Osteoblast (primary cell): ENCODE results near the gene CD2. TPM values are rescaled to one million over a fixed set of nuclear protein-coding genes. Genes with fewer than 3 reads are reported as not detected.

ENCODE experiments used
- DNase-seq: peaks from one replicate; pipeline ENCODE4 v3.0.0; 2011; ENCODE audit warnings: low spot score, mixed read lengths; ENCODE audit not compliant: insufficient read length; ENCODE audit errors: missing footprints
- H2AFZ ChIP-seq: 2 replicates; pipeline ENCODE4 v1.6.0; 2011; ENCODE audit warnings: mild to moderate bottlenecking, low read length
- H3K27ac ChIP-seq: 2 replicates; pipeline ENCODE4 v1.5.1; 2011; ENCODE audit warnings: mild to moderate bottlenecking, low read depth, low read length, moderate library complexity
- H3K27me3 ChIP-seq: 2 replicates; pipeline ENCODE4 v1.6.0; 2012; ENCODE audit warnings: mild to moderate bottlenecking, control low read depth, inconsistent platforms, low read length, moderate library complexity; ENCODE audit not compliant: insufficient read depth
- H3K36me3 ChIP-seq: 2 replicates; pipeline ENCODE4 v1.5.1; 2011; ENCODE audit warnings: mild to moderate bottlenecking, low read length, control low read depth, moderate library complexity; ENCODE audit not compliant: insufficient read depth
- H3K4me1 ChIP-seq: 2 replicates; pipeline ENCODE4 v1.5.1; 2011; ENCODE audit warnings: mild to moderate bottlenecking, low read length, control low read depth, moderate library complexity; ENCODE audit not compliant: insufficient read depth
- H3K4me2 ChIP-seq: 2 replicates; pipeline ENCODE4 v1.6.0; 2011; ENCODE audit warnings: mild to moderate bottlenecking, low read length; ENCODE audit not compliant: insufficient read depth
- H3K4me3 ChIP-seq: fragments of 200-600 bp; sonication (generic); 3 replicates; pipeline ENCODE4 v1.5.1; 2012; ENCODE audit warnings: mild to moderate bottlenecking, low read length, inconsistent platforms; ENCODE audit not compliant: insufficient read depth
- H3K79me2 ChIP-seq: 2 replicates; pipeline ENCODE4 v1.6.0; 2012; ENCODE audit warnings: mild to moderate bottlenecking, low read length, control low read depth, inconsistent platforms; ENCODE audit not compliant: insufficient read depth
- H3K9me3 ChIP-seq: 2 replicates; pipeline ENCODE4 v1.5.1; 2011; ENCODE audit warnings: low read depth, low read length, control low read depth
- H4K20me1 ChIP-seq: 2 replicates; pipeline ENCODE4 v1.6.0; 2012; ENCODE audit warnings: mild to moderate bottlenecking, low read length, control low read depth; ENCODE audit not compliant: insufficient read depth
- total RNA-seq: library from RNA; depleted of rRNA; stranded (reverse); fragments of >200 nt; gene quantifications from 2 replicates; pipeline ENCODE4 v1.2.3, GENCODE V29; 2012
- TF ChIP-seq, protein P1 (sequence below): IDR thresholded peaks from 2 replicates; pipeline ENCODE4 v1.5.1; 2011; ENCODE audit warnings: mild to moderate bottlenecking, low read depth, low read length, moderate library complexity; ENCODE audit errors: extremely low read depth

Gene CD2
- total RNA-seq, 1 donor = not detected

DNA sequence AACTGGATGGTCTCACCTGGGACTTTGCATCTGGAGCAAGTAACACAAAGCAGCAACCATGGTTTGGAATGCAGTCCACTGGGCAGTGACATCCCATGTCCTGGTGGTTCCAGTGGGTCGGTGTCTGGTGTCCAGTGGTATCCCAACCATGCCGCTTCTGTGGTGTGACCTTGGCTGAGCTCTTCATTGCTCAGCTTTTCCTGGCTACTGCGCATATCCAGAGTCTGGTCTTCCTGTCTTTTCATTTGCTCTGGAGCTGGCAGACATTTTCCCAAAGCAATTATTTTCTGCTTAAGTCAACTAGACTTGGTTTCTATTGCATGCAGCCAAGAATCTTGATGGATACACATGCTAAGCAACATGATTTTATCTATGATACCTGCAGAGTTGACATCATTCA is 28.4 kb upstream of the CD2 start:
- H3K27ac ChIP-seq = no peak overlapping the region
- no peaks in the 10 kb centered on the region for H3K9me3 ChIP-seq
- no peaks in the 10 kb centered on the region for H4K20me1 ChIP-seq
- H3K4me1 ChIP-seq = no peaks in the 10 kb centered on the region
- H3K4me3 ChIP-seq = no peak overlapping the region
- H3K79me2 ChIP-seq = no peaks in the 10 kb centered on the region
- H2AFZ ChIP-seq = no peak overlapping the region
- no peaks in the 10 kb centered on the region for H3K36me3 ChIP-seq
- DNase-seq = no peak
- TF ChIP-seq, protein P1, sequence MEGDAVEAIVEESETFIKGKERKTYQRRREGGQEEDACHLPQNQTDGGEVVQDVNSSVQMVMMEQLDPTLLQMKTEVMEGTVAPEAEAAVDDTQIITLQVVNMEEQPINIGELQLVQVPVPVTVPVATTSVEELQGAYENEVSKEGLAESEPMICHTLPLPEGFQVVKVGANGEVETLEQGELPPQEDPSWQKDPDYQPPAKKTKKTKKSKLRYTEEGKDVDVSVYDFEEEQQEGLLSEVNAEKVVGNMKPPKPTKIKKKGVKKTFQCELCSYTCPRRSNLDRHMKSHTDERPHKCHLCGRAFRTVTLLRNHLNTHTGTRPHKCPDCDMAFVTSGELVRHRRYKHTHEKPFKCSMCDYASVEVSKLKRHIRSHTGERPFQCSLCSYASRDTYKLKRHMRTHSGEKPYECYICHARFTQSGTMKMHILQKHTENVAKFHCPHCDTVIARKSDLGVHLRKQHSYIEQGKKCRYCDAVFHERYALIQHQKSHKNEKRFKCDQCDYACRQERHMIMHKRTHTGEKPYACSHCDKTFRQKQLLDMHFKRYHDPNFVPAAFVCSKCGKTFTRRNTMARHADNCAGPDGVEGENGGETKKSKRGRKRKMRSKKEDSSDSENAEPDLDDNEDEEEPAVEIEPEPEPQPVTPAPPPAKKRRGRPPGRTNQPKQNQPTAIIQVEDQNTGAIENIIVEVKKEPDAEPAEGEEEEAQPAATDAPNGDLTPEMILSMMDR = no peak
- H3K4me2 ChIP-seq = no peak overlapping the region
- no peaks in the 10 kb centered on the region for H3K27me3 ChIP-seq

DNA sequence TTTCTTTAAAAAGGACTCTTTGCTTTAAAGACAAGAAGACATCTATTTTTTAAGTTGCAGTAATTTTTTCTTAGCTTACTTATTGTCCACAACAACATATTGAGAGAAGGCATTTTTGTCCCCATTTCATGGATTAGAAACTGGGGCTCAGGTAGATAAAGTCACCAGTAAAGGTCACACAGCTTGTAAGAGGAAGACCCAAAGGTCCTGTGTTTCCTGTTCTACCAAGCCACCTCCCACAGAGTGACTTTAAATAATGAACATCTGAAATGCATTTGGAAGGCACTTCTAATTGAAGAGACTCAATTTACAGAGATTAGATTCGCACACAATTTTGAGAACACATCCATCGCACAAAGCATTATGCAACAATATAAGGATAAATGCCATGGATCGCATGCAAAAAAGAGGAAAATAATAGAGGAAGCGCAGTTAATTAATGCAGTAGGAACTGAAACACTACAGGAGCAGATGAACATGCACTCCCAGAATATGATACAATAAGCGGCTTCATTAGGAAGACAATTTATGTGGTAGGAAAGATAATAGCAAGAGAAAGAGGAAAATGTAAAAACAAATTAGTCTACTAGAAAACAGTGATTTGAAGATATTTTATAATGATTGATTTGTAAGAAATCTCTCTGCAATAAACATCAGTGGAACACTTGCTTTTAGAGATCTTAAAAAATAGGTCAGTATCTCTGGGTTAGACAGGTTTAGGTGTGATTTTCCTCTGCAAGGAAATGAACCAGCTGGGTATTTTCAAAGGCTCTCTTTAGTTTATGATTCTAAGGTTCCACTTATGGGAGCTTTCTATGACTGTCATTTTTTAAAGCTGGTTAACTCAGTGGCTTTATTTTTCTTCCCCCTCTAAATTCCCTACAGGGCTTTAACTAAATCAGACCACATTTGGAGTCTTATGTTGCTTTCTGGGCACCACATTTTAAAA is 27.1 kb upstream of the CD2 start:
- Histone ChIP-seq H3K9me3 (no peaks in the 10 kb centered on the region), H3K4me1 (no peaks in the 10 kb centered on the region), H2AFZ (no peak overlapping the region), H3K27me3 (no peaks in the 10 kb centered on the region), H3K27ac (no peak overlapping the region), H3K4me3 (no peak overlapping the region), H3K4me2 (no peak overlapping the region), H3K36me3 (no peaks in the 10 kb centered on the region), H4K20me1 (no peaks in the 10 kb centered on the region), H3K79me2 (no peaks in the 10 kb centered on the region)
- DNase-seq = no peak
- TF ChIP-seq, protein P1 = no peak

DNA sequence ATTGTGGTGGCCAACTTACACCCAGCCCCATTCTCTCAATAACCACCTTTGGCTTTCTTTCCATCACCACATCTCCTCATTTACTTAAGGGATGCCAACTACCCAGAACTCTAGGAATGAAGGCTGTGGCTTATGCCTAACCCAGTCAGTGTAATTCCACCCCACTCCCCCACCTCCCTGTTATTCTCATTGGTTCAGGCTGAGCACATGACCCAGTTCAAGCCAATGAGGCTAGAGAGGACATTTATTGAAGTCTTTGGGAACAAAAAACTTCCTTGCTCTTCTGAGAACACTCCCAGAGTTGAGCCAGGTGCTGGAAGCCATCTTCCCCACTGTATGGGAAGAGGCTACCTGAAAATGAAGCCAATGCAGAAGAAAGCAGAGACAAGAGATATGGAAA is 22.8 kb upstream of the CD2 start:
- H3K9me3 ChIP-seq = no peaks in the 10 kb centered on the region
- no peaks in the 10 kb centered on the region for H3K36me3 ChIP-seq
- H3K4me1 ChIP-seq = no peaks in the 10 kb centered on the region
- no peaks in the 10 kb centered on the region for H4K20me1 ChIP-seq
- H3K4me2 ChIP-seq = no peak overlapping the region
- H2AFZ ChIP-seq = no peak overlapping the region
- TF ChIP-seq, protein P1 = no peak
- H3K27ac ChIP-seq = no peak overlapping the region
- no peak for DNase-seq
- H3K4me3 ChIP-seq = no peak overlapping the region
- H3K79me2 ChIP-seq = no peaks in the 10 kb centered on the region
- no peaks in the 10 kb centered on the region for H3K27me3 ChIP-seq

DNA sequence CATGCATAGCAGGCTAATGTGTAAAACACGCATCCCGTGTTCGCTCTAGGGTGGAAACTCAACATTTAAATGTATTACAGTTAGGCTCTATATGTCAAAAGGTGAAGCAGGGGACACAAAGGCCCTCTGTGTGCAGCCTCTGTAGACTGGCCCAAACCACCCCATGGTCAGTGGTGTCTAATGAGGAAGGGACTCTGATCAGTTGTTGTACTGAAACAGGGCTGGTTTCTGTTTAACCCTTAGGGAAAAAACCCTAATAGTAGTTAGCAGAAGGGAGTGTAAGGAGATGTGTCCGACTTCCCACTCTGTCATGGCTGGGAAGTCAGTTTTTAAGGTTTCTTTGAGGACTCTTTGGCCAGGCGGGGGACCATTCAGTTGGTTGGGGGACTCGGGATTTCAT is 21.5 kb upstream of the CD2 start:
- Histone ChIP-seq H3K36me3 (no peaks in the 10 kb centered on the region), H3K79me2 (no peaks in the 10 kb centered on the region), H2AFZ (no peak overlapping the region), H3K27me3 (no peaks in the 10 kb centered on the region), H3K9me3 (no peaks in the 10 kb centered on the region), H3K27ac (no peak overlapping the region), H3K4me2 (no peak overlapping the region), H4K20me1 (no peaks in the 10 kb centered on the region), H3K4me3 (no peak overlapping the region), H3K4me1 (no peaks in the 10 kb centered on the region)
- DNase-seq = no peak
- TF ChIP-seq, protein P1 = no peak
